ENCODE data around the gene NUP62CL.

The NUP62CL gene

GRCh38 chrX:107226757-107227156 is 20.5 kb upstream of the NUP62CL start:
- Histone ChIP-seq H3K9me2 (replicated peaks; ENCODE audit: control insufficient read depth, low read length) (no peaks in the 10 kb centered on the region), H3K4me2 (ENCODE audit: low read length) (no peak overlapping the region), H3K4me3 (ENCODE audit: low read length) (no peak overlapping the region), H3K27ac (ENCODE audit: low read depth, low read length) (no peak overlapping the region), H3K79me2 (ENCODE audit: control insufficient read depth, low read length) (no peaks in the 10 kb centered on the region), H3K9me3 (ENCODE audit: control insufficient read depth, insufficient read depth, low read length) (no peaks in the 10 kb centered on the region), H3K4me1 (ENCODE audit: control insufficient read depth, low read length) (0 out of 2 replicates have a peak, but pooled peaks cover 7% of the 10 kb centered on the region), H4K20me1 (ENCODE audit: control insufficient read depth, insufficient read depth, low read depth, low read length) (no peaks in the 10 kb centered on the region), H3K36me3 (ENCODE audit: control insufficient read depth, low read length) (no peaks in the 10 kb centered on the region), H3K27me3 (ENCODE audit: control insufficient read depth, low read length) (no peaks in the 10 kb centered on the region), H3F3A (ENCODE audit: control insufficient read depth, insufficient read depth) (no peaks in the 10 kb centered on the region)
- TF ChIP-seq EZH2phosphoT487 (IDR thresholded peaks at IDR 0.05; ENCODE audit: borderline replicate concordance, low read length) (no peak), CTCF (IDR thresholded peaks at IDR 0.05; ENCODE audit: low read depth, low read length, poor library complexity, severe bottlenecking) (no peak)

- no peak overlapping the region for H3K4me3 ChIP-seq (ENCODE audit: low read length)
- H3K36me3 ChIP-seq (ENCODE audit: control insufficient read depth, low read length): no peaks in the 10 kb centered on the region
- H3F3A ChIP-seq (ENCODE audit: control insufficient read depth, insufficient read depth): no peaks in the 10 kb centered on the region
- no peaks in the 10 kb centered on the region for H3K4me1 ChIP-seq (ENCODE audit: control insufficient read depth, low read length)
- H3K27me3 ChIP-seq (ENCODE audit: control insufficient read depth, low read length): no peaks in the 10 kb centered on the region
- no peaks in the 10 kb centered on the region for H3K9me3 ChIP-seq (ENCODE audit: control insufficient read depth, insufficient read depth, low read length)
- no peaks in the 10 kb centered on the region for H4K20me1 ChIP-seq (ENCODE audit: control insufficient read depth, insufficient read depth, low read depth, low read length)
- H3K79me2 ChIP-seq (ENCODE audit: control insufficient read depth, low read length): no peaks in the 10 kb centered on the region
- H3K4me2 ChIP-seq (ENCODE audit: low read length): no peak overlapping the region
- no peak for TF ChIP-seq CTCF (IDR thresholded peaks at IDR 0.05; ENCODE audit: low read depth, low read length, poor library complexity, severe bottlenecking)
- TF ChIP-seq EZH2phosphoT487 (IDR thresholded peaks at IDR 0.05; ENCODE audit: borderline replicate concordance, low read length): no peak
- H3K9me2 ChIP-seq (replicated peaks; ENCODE audit: control insufficient read depth, low read length): no peaks in the 10 kb centered on the region
- no peak overlapping the region for H3K27ac ChIP-seq (ENCODE audit: low read depth, low read length)
Measured at GRCh38 chrX:107213477-107213876, 7.2 kb upstream of the NUP62CL start.

- H3K36me3 ChIP-seq (ENCODE audit: control insufficient read depth, low read length): no peaks in the 10 kb centered on the region
Measured at GRCh38 chrX:107207943-107208342, 1.7 kb upstream of the NUP62CL start.

More at GRCh38 chrX:107207943-107208342, 1.7 kb upstream of the NUP62CL start:
- Histone ChIP-seq H3K9me3 (ENCODE audit: control insufficient read depth, insufficient read depth, low read length) (no peaks in the 10 kb centered on the region), H3K27me3 (ENCODE audit: control insufficient read depth, low read length) (no peaks in the 10 kb centered on the region), H4K20me1 (ENCODE audit: control insufficient read depth, insufficient read depth, low read depth, low read length) (no peaks in the 10 kb centered on the region), H3K9me2 (replicated peaks; ENCODE audit: control insufficient read depth, low read length) (no peaks in the 10 kb centered on the region), H3F3A (ENCODE audit: control insufficient read depth, insufficient read depth) (no peaks in the 10 kb centered on the region), H3K79me2 (ENCODE audit: control insufficient read depth, low read length) (peaks cover 12% of the 10 kb centered on the region), H3K27ac (ENCODE audit: low read depth, low read length) (no peak overlapping the region), H3K4me1 (ENCODE audit: control insufficient read depth, low read length) (peaks cover 10% of the 10 kb centered on the region), H3K4me3 (ENCODE audit: low read length) (no peak overlapping the region), H3K4me2 (ENCODE audit: low read length) (no peak overlapping the region)
- TF ChIP-seq EZH2phosphoT487 (IDR thresholded peaks at IDR 0.05; ENCODE audit: borderline replicate concordance, low read length) (no peak), CTCF (IDR thresholded peaks at IDR 0.05; ENCODE audit: low read depth, low read length, poor library complexity, severe bottlenecking) (no peak)
